GM12878 (cell line): ENCODE measurements around the gene TBXAS1.

ENCODE experiments used
- CBX3 ChIP-seq: fragments of 200-600 bp; sonication (generic); IDR thresholded peaks from 2 replicates; pipeline ENCODE4 v1.6.1; 2016; ENCODE audit warnings: low read depth, borderline replicate concordance
- CHD4 ChIP-seq: fragments of 200-600 bp; sonication (generic); IDR thresholded peaks from 2 replicates; pipeline ENCODE4 v1.6.1; 2016; ENCODE audit warnings: mild to moderate bottlenecking
- CTCF ChIP-seq, 3 experiments: IDR thresholded peaks in 2 of 3; conservative IDR thresholded peaks in 1 of 3; 2 replicates each; pipeline ENCODE4 v1.5.1; 2011; ENCODE audit warnings: low read depth in 3 of 3, low read length in 3 of 3, mild to moderate bottlenecking in 3 of 3, control low read depth in 2 of 3, moderate library complexity in 2 of 3, inconsistent platforms in 1 of 3, mixed read lengths in 1 of 3; ENCODE audit not compliant: control insufficient read depth in 2 of 3, insufficient read depth in 1 of 3; ENCODE audit errors: extremely low read depth in 1 of 3
- HDAC2 ChIP-seq: fragments of 200-600 bp; sonication (generic); IDR thresholded peaks from 2 replicates; pipeline ENCODE4 v1.6.1; 2017
- IKZF2 ChIP-seq, 2 experiments: fragments of 450-650 bp; IDR thresholded peaks; 2 replicates each; pipeline ENCODE4 v1.6.1; 2017; ENCODE audit warnings: mild to moderate bottlenecking in 2 of 2, moderate library complexity in 2 of 2
- POLR2A ChIP-seq: IDR thresholded peaks from 2 replicates; pipeline ENCODE4 v1.6.1; 2011; ENCODE audit warnings: low read depth, mild to moderate bottlenecking, low read length
- PRDM15 ChIP-seq: fragments of 450-650 bp; formaldehyde crosslinking; IDR thresholded peaks from 2 replicates; pipeline ENCODE4 v1.4.0; 2020; ENCODE audit warnings: mild to moderate bottlenecking, moderate library complexity
- YY1 ChIP-seq: IDR thresholded peaks from 2 replicates; pipeline ENCODE4 v1.6.1; 2011; ENCODE audit warnings: low read depth, mild to moderate bottlenecking, low read length

GRCh38 chr7:139974179-139974811, 145.2 kb downstream of the TBXAS1 start:
- TF ChIP-seq HDAC2 = no peak
- no peak for TF ChIP-seq CHD4
- TF ChIP-seq PRDM15 (CRISPR knock-in tag) = no peak
- TF ChIP-seq POLR2A = no peak
- TF ChIP-seq CBX3 = no peak
- no peak for TF ChIP-seq CTCF (IDR thresholded peaks at IDR 0.05 in 2 of 3, conservative IDR thresholded peaks at IDR 0.05 in 1 of 3; ENCODE audit: control insufficient read depth in 2 of 3, extremely low read depth in 1 of 3, insufficient read depth in 1 of 3, low read depth in 3 of 3, low read length in 3 of 3)
- TF ChIP-seq YY1 = no peak
- no peak for TF ChIP-seq IKZF2 (IDR thresholded peaks at IDR 0.05)
